HepG2 (cell line): Measurements from ENCODE around the gene SPAG7. TPM values are rescaled to one million over a fixed set of nuclear protein-coding genes. Genes with fewer than 3 reads are reported as not detected.

ENCODE experiments used
- FOXA1 ChIP-seq, 2 experiments: fragments of 450-650 bp in 1 of 2; sonication (generic) in 1 of 2; formaldehyde crosslinking in 1 of 2; IDR thresholded peaks; 2 replicates each; pipeline versions ENCODE4 v1.4.0 to v1.6.1; 2016 to 2020; ENCODE audit warnings: missing genetic modification reagents in 1 of 2
- HES4 ChIP-seq: sonication (generic); formaldehyde crosslinking; IDR thresholded peaks from 2 replicates; pipeline ENCODE4 v1.9.0; 2021; ENCODE audit warnings: mild to moderate bottlenecking, missing genetic modification reagents, borderline replicate concordance
- KDM6A ChIP-seq: IDR thresholded peaks from 2 replicates; pipeline ENCODE4 v1.6.1; 2016; ENCODE audit warnings: low read depth
- MBD4 ChIP-seq: IDR thresholded peaks from 2 replicates; pipeline ENCODE4 v1.6.1; 2012; ENCODE audit warnings: low read length, inconsistent platforms, borderline replicate concordance
- THAP11 ChIP-seq: IDR thresholded peaks from 2 replicates; pipeline ENCODE4 v1.6.1; 2016; ENCODE audit warnings: missing biosample characterization, missing genetic modification reagents
- THYN1 ChIP-seq: sonication (generic); formaldehyde crosslinking; IDR thresholded peaks from 2 replicates; pipeline ENCODE4 v1.8.1; 2023; ENCODE audit warnings: low read depth, mild to moderate bottlenecking, moderate library complexity, missing genetic modification reagents, borderline replicate concordance
- TSC22D2 ChIP-seq: sonication (generic); formaldehyde crosslinking; IDR thresholded peaks from 2 replicates; pipeline ENCODE4 v1.5.1; 2020; ENCODE audit warnings: missing genetic modification reagents, mild to moderate bottlenecking, borderline replicate concordance
- U2AF2 ChIP-seq: fragments of 200-400 bp; formaldehyde crosslinking; IDR thresholded peaks from 2 replicates; pipeline ENCODE4 v1.6.1; 2017; ENCODE audit warnings: low read depth, mild to moderate bottlenecking, low read length
- ZBTB38 ChIP-seq: sonication (generic); formaldehyde crosslinking; IDR thresholded peaks from 2 replicates; pipeline ENCODE4 v1.5.1; 2020; ENCODE audit warnings: mild to moderate bottlenecking, missing genetic modification reagents
- ZNF44 ChIP-seq: sonication (generic); formaldehyde crosslinking; IDR thresholded peaks from 2 replicates; pipeline ENCODE4 v1.5.1; 2020; ENCODE audit warnings: mild to moderate bottlenecking, missing genetic modification reagents
- ZNF562 ChIP-seq: sonication (generic); formaldehyde crosslinking; IDR thresholded peaks from 2 replicates; pipeline ENCODE4 v1.8.0; 2022; ENCODE audit warnings: missing genetic modification reagents, borderline replicate concordance
- ZNF7 ChIP-seq: IDR thresholded peaks from 2 replicates; pipeline ENCODE4 v1.6.1; 2016; ENCODE audit warnings: missing biosample characterization, missing genetic modification reagents
- ZNF773 ChIP-seq: sonication (generic); formaldehyde crosslinking; IDR thresholded peaks from 2 replicates; pipeline ENCODE4 v1.4.0; 2020; ENCODE audit warnings: missing genetic modification reagents, borderline replicate concordance
- polyA plus RNA-seq, 8 experiments: library from polyadenylated mRNA; depleted of rRNA in 3 of 8; stranded (reverse) in 7 of 8; unstranded in 1 of 8; fragments of >200 nt; fragmentation: Illumina TruSeq in 4 of 8; extraction: Trizol in 4 of 8; gene quantifications; 2 replicates each; pipeline versions ENCODE4 v1.2.1 to v1.2.3, GENCODE V29; 2011 to 2016; ENCODE audit warnings: low read depth in 4 of 8, missing spikeins in 1 of 8, mixed read lengths in 1 of 8; ENCODE audit not compliant: insufficient read depth in 1 of 8
- total RNA-seq, 5 experiments: library from RNA; depleted of rRNA; stranded (reverse); fragments of >200 nt; fragmentation: Illumina TruSeq; extraction: Trizol; gene quantifications; 2 replicates each; pipeline ENCODE4 v1.2.3, GENCODE V29; 2016; ENCODE audit warnings: low read depth in 1 of 5
- TF ChIP-seq, protein P1 (sequence below): sonication (generic); formaldehyde crosslinking; IDR thresholded peaks from 2 replicates; pipeline ENCODE4 v1.4.0; 2020; ENCODE audit warnings: mild to moderate bottlenecking, missing genetic modification reagents
- TF ChIP-seq, protein P2 (sequence below): sonication (generic); formaldehyde crosslinking; IDR thresholded peaks from 2 replicates; pipeline ENCODE4 v1.5.1; 2020; ENCODE audit warnings: mild to moderate bottlenecking, missing genetic modification reagents, borderline replicate concordance

Gene SPAG7
- total and polyA plus RNA-seq, 2 of the 13 experiments (the other 11 are each of a cell fraction or from before 2014, with no cell fraction given), result 51.0 to 59.0 TPM

DNA sequence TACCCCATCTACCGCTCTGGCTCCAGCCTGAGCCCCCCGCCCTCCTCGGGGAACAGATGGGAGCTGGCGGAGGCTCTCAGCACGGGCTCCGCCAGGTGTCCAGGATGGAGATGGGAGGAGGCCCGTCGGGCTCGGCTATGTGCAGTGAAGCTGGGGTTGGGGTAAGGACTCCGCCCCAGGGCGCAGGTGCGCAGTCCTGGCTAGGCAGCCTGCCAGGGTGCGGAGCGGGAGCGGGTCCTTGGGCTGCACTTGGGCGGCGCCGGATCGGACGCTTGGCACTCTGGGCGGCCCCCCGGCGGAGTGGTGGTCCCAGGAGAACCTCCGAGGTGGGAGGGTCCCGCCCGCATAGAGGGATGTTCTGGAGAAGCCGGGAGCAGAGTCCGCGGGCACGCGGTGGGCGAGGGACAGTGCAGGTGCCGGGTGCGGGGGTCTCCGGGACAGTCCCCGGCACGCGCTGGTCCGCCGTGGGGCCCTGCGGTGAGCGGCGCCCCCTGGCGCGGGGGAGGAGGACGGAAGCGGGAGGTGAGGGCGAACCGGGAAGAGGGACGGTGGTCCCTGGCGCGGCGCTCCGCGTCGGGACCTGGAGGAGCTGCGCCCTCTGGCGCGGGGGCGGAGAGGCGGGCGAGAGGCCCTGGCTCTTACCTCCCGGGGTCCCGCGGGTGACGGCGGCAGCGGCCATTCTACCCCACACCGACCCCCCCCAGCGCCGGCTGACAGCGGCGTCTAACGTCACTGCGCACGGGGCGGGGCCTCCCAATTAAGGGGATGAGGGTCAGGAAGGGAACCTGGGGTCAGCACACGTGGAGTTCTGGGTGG is 19.5 kb upstream of the SPAG7 start, which contains the start of gene CAMTA2 (continued):
- TF ChIP-seq ZNF773 (CRISPR knock-in tag) (no peak; the same call in 1 of the 2 replicates), TSC22D2 (CRISPR knock-in tag) (no peak; the same call in 1 of the 2 replicates), FOXA1 (IDR thresholded peaks at IDR 0.05) (no peak), FOXA1 (CRISPR knock-in tag; IDR thresholded peaks at IDR 0.05) (no peak), ZNF44 (CRISPR knock-in tag) (no peak), THAP11 (peak; percentile 87), U2AF2 (no peak), THYN1 (CRISPR knock-in tag) (no peak), ZNF562 (CRISPR knock-in tag) (no peak), ZBTB38 (peak; percentile 43; the same call in 1 of the 2 replicates), HES4 (0 out of 2 replicates have a peak, but pooled peaks have one; percentile 53), KDM6A (no peak), MBD4 (no peak), ZNF7 (no peak)
- TF ChIP-seq, protein P1, sequence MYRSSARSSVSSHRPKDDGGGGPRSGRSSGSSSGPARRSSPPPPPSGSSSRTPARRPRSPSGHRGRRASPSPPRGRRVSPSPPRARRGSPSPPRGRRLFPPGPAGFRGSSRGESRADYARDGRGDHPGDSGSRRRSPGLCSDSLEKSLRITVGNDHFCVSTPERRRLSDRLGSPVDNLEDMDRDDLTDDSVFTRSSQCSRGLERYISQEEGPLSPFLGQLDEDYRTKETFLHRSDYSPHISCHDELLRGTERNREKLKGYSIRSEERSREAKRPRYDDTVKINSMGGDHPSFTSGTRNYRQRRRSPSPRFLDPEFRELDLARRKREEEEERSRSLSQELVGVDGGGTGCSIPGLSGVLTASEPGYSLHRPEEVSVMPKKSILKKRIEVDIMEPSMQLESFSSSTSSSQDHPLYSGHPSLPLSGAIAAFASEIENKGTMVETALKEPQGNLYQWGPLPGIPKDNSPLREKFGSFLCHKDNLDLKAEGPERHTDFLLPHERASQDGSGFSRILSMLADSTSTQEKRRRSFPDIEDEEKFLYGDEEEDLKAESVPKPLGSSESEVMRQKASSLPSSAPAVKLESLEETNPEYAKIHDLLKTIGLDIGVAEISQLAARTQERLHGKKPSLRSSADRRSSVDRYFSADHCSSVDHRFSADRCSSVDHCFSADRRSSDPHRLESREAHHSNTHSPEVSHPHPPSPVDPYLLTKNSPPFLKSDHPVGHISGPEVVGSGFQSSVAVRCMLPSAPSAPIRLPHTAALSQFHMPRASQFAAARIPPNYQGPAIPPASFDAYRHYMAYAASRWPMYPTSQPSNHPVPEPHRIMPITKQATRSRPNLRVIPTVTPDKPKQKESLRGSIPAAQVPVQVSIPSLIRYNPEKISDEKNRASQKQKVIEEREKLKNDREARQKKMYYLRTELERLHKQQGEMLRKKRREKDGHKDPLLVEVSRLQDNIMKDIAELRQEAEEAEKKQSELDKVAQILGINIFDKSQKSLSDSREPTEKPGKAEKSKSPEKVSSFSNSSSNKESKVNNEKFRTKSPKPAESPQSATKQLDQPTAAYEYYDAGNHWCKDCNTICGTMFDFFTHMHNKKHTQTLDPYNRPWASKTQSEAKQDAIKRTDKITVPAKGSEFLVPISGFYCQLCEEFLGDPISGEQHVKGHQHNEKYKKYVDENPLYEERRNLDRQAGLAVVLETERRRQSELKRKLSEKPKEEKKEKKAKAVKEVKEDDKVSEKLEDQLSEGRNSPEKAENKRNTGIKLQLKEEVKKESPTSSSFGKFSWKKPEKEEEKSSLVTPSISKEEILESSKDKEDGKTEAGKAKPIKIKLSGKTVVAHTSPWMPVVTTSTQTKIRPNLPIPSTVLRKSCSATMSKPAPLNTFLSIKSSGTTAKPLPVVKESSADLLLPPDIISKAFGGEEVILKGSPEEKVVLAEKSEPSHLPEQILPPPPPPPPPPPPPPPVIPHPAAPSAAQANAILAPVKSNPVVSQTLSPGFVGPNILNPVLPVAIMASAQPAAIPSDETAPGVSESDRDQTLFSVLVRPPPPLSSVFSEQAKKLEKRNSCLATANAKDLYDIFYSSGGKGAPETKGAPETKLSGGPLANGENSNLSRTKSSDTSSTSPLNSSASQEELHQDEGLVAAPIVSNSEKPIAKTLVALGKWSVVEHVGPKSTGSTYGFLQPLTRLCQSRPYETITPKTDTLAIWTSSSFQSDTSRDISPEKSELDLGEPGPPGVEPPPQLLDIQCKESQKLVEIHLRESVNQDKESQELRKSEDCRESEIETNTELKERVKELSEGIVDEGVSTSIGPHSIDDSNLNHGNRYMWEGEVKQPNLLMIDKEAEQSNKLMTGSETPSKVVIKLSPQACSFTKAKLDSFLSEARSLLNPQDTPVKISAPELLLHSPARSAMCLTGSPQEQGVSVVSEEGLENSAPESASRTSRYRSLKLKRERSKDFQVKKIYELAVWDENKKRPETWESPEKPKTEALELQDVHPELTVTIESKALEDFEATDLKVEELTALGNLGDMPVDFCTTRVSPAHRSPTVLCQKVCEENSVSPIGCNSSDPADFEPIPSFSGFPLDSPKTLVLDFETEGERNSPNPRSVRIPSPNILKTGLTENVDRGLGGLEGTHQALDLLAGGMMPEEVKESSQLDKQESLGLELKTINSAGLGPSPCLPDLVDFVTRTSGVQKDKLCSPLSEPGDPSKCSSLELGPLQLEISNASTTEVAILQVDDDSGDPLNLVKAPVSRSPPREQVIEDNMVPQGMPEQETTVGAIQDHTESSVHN, result no peak
- TF ChIP-seq, protein P2, sequence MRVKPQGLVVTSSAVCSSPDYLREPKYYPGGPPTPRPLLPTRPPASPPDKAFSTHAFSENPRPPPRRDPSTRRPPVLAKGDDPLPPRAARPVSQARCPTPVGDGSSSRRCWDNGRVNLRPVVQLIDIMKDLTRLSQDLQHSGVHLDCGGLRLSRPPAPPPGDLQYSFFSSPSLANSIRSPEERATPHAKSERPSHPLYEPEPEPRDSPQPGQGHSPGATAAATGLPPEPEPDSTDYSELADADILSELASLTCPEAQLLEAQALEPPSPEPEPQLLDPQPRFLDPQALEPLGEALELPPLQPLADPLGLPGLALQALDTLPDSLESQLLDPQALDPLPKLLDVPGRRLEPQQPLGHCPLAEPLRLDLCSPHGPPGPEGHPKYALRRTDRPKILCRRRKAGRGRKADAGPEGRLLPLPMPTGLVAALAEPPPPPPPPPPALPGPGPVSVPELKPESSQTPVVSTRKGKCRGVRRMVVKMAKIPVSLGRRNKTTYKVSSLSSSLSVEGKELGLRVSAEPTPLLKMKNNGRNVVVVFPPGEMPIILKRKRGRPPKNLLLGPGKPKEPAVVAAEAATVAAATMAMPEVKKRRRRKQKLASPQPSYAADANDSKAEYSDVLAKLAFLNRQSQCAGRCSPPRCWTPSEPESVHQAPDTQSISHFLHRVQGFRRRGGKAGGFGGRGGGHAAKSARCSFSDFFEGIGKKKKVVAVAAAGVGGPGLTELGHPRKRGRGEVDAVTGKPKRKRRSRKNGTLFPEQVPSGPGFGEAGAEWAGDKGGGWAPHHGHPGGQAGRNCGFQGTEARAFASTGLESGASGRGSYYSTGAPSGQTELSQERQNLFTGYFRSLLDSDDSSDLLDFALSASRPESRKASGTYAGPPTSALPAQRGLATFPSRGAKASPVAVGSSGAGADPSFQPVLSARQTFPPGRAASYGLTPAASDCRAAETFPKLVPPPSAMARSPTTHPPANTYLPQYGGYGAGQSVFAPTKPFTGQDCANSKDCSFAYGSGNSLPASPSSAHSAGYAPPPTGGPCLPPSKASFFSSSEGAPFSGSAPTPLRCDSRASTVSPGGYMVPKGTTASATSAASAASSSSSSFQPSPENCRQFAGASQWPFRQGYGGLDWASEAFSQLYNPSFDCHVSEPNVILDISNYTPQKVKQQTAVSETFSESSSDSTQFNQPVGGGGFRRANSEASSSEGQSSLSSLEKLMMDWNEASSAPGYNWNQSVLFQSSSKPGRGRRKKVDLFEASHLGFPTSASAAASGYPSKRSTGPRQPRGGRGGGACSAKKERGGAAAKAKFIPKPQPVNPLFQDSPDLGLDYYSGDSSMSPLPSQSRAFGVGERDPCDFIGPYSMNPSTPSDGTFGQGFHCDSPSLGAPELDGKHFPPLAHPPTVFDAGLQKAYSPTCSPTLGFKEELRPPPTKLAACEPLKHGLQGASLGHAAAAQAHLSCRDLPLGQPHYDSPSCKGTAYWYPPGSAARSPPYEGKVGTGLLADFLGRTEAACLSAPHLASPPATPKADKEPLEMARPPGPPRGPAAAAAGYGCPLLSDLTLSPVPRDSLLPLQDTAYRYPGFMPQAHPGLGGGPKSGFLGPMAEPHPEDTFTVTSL (CRISPR knock-in tag), result no peak; the same call in 1 of the 2 replicates
